ENCODE measurements around the gene ITPR2. TPM values are rescaled to one million over a fixed set of nuclear protein-coding genes. Genes with fewer than 3 reads are reported as not detected.
"Not testable (repeated sequence)": the region's sequence is repeated elsewhere in the genome, so short reads cannot be mapped to it uniquely, and the experiment has no call there.

Gene ITPR2
- polyA plus RNA-seq, 10 donors = 3.3 to 5.7 (median 4.1) TPM

DNA sequence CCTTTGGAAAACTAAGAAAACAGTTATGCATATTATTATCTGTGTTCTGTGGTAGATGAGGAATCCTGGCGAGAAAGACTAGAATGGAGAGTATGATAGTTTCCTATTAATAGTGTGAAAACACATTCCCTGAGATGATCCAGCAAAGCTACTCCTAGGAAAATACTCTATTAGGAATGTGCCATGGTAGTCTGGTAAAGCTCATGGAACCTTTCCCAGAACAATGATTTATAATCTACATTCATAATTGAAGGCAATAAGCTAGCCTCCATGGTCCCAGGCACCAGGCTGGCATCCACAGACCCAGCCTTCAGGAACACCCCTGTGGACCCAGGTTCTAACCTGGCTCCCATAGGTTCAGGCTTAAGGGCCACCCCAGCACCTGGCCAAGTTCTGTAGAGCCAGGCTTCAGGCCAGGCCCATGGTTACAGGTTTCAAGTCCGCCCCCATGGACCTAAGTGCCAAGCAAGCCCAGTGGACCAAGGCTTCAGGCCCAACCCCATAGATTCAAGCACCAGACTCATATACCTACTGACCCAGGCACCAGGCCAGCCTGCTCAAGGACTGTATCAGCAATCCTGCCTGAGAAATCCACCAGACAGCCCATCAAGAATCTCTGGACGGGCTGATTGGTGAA lies 72.2 kb downstream of the ITPR2 start:
- DNase-seq = no peak

- not testable (repeated sequence) for DNase-seq
These were observed 77.6 kb downstream of the ITPR2 start for GRCh38 chr12:26755362-26755761.

GRCh38 chr12:26754148-26754547 lies 78.8 kb downstream of the ITPR2 start:
- no peak for DNase-seq

DNA sequence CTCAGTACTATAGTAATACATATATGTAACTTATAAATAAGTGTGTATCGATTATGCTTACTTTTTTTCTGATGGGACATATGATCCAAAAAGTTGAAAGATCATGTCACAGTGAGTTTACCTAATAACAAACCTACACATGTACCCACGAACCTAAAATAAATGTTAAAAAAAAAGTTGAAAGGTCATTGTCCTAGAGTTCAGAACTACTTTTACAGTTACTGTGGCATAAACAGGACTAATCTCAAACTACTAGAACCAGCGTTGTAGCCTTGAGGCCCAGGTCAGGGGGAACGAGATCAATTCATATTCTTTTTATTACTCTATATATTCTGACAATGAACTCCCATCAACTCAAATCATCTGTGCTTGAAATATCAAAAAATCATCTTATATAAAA lies 81.8 kb downstream of the ITPR2 start:
- no peak for DNase-seq

DNA sequence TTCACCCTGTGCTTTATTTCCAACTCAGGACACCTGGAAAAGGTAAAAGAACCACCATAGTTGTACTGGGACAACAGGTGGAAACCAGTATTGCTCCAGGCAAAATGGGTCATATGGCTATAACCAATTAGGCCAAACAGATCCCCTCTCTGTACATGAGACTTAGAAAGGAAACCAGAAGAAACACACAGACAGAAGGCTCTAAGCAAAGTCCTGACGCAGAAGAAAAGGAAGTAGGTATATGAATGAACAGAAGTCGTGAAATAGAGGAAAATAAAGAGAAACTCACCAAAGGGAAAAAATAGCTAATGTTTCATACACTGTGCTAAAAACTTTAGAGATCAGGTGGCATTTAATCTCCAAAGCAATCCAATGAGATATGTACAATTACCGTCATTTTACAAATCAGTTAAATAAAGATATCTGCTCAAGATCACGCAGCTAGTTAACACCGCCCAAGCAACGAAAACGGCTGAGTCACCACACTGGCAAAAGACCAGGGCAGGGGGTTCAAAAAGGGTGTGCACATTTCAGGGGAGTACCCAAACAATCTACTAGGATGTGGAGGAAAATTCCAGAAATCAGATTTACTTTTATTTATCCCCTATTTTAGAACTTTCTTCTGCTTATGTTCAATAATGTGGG lies 82.3 kb downstream of the ITPR2 start:
- no peak for DNase-seq

DNA sequence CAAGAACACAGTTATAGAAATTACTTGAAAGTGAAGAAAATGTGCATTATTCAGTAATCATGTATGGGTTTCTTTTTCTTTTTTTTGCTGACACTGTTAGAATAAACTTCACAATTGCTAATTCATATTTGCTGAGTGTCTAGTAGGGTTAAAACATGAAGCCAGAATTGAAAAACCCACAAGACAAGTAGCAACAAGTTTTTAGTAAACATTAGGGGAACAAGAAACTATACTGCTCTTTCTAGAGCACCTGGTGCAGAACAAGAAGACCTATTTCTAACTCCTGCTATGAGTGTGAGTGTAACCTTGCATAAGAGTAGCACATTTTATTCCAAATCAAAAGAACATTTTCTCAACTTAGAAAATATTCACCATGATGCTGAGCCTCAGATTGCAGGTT lies 83.2 kb downstream of the ITPR2 start:
- no peak for DNase-seq

- DNase-seq = peak in 1 of 3 donors; percentile 21
These were observed 84.1 kb downstream of the ITPR2 start for GRCh38 chr12:26748741-26749431.

DNA sequence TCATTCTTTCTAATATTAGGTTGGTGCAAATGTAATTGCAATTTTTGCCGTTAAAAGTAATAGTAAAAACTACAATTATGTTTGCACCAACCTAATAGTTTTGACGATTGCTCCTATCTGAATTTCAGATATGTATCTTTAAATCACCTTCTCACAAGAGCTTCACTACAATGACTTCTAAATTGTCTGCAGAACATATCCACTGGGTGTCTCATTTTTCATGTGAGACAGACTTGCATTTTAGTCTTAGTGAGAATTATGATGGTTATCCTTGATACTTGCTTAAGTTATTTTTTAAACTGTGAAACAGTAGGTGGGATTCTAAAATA lies 84.6 kb downstream of the ITPR2 start:
- DNase-seq = no peak

- DNase-seq = peak in 1 of 3 donors; percentile 51
These were observed 86.8 kb downstream of the ITPR2 start for GRCh38 chr12:26746121-26746714.

DNA sequence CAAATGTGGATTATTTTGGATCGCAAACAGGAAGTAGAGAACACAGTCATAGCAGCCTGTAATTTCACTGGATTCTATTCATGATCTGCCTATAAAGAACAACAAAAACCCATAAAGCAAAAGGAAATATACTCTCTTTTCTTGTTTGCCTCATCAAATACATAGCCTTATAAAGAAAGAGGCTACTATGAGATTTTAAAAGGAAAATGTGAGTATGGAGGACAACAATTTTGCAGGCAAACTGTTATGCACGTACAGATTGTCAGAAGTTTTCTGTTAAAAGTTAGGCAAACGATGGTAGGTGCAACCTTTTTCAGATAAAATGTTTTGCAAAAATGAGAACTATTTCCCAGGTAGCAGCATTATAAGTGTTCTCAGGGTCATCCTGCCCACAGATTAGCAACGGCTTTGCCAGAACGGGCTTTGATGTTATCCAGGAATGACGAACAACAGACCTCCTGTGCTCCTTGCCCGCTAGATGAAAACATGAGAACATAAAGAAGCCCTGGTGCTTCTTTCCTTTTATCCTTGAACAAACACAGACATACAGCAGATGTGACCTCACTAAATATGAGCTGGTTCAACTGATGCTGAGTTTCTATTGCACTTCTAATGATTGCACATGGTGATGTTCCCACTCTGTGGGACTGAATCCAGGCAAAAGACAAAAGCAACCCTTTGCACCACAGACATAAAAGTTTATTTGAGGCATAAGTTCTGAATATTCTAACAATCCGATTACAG lies 88.1 kb downstream of the ITPR2 start:
- DNase-seq = no peak

DNA sequence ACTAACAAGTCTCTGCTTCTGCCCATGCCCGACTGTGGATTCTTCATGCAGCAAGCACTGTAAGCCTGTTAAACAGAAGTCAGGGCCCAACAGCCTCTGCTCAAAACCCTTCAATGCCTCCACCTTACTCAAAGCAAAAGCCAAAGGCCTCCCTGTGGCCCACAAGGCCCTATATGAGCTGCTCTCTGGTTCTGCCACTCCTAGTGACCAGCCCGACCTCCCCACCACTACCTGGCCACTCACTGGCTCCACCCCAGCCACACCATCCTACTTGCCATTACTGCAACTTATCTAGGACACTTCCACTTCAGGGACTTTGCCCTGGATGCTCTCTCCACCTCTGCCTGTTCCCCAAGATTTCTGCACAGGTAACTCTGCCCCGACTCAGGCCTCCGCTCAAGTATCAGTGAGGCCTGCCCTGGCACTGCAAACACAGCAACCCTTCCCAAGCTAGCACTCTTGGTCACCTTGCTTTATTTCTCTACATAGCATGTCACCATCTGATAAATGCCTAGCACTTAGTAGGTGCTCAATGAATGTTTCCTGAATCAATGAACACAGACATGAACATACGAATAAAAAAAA lies 88.9 kb downstream of the ITPR2 start:
- DNase-seq = no peak

DNA sequence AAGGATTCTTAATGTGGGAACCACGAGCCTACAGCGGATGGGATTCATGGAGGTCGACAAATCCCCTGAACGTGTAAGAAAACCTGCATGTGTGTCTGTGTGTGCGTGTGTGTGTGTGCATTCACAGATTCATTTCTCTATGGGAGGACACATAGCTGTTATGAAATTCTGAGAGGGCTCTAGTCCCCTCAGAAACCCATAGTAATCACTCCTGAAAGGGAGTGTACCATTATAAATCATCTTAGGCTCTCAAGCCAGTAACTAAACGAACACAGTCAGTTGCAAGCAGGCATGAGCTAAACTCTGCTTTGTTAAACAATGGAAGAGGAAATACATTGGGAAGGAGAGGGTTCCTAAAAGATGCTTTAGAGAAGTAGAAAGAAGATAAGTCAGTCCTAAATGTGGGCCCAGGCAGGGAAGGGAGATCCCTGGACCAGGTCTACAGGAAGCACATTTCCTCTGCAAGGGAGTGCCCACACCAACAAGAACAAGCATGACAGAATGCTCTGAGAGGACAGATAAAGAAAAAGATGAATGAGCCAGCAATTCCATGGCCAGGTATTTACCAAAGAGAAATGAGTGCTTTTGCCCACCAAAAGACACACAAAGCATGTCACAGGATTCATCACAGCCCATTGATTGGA lies 91.3 kb downstream of the ITPR2 start:
- DNase-seq = no peak

GRCh38 chr12:26740991-26741390 lies 92.0 kb downstream of the ITPR2 start:
- DNase-seq = no peak

- DNase-seq = no peak
These were observed 92.6 kb downstream of the ITPR2 start for GRCh38 chr12:26740348-26740747.

DNA sequence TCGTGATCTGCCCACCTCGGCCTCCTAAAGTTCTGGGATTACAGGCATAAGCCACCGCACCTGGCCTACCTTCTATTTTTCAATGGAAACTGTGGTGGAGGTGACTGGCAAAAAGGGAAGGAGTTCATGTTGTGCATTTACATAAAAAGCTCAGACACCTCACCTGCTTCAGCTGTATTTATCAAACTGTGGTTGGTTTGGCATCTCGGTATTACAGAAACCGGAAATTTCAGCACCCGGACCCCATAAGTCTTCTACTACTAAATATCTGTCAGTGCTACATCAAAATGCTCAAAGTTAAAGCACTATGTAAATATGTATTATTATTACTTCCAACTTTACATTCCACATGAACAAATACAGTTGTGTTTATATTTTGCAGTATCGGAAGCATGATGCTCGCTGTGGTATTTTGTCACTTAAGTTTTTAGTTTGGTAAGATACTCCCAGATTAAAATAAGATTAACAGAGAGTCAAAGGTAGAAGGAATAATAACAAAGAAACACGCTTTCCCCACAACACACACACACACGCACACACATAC lies 95.4 kb downstream of the ITPR2 start:
- DNase-seq = no peak

DNA sequence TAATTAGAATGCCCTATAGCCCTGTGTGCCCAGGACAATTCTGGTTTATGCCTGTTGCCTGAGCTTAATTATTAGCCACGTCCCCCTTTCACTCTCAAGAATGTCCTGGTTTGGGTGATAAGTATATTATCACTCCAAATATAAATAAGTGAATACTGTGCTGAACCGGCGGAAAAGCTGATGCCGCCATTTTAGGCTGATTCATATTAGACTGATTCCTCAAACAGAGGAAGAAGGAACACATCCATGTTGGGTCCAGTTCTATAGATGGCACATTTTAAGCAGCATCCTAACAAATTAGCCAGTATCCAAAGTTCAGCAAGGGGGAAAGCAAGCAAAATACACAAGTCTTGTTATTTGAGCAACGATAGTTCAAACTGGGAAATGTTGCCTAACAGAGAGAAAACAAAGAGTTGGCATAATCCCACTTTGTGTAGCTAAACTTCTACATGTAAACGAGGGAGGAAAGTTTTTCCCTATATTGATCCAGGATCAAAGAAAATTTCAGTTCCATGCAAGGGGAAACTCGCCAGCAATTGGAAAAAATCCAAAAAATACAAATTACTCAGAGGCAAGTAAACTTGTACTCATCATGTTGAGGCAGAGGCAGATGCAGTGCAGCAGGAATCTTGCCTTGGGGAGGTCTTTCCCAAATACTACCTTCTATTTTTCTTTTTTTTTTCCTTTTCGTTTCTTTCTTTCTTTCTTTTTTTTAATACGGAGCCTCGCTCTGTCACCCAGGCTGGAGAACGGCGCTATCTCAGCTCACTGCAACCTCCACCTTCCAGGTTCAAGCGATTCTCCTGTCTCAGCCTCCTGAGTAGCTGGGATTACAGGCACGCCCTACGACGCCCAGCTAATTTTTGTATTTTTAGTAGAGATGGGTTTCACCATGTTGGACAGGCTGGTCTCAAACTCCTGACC lies 96.2 kb downstream of the ITPR2 start:
- DNase-seq = no peak

- no peak for DNase-seq
These were observed 97.8 kb downstream of the ITPR2 start for GRCh38 chr12:26735249-26735639.

DNA sequence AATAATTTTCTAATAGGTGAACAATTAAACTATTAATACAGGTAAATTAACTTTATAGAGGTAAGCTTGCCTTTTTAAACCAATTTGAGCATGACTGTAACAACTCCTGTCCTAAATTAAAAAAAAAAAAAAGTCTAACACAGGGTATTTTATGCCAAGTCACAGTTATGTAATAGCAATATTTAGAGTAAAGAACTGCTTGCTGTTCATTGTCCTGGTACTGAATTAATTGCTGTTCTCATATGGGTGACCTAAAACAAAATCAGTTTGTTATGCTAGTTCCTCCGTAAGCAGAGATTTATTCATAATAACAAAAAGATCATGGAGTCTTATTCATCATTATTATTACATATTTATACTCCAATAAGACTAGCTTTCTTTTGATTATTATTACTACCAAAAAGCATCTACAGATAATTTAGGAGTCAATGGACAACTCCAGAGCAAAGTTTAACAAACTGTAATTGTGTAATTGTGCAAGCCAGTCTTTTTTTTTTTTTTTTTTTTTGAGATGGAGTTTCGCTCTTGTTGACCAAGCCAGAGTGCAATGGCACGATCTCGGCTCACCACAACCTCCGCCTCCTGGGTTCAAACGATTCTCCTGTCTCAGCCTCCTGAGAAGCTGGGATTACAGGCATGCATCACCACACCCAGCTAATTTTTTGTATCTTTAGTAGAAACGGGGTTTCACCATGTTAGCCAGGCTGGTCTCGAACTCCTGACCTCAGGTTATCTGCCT lies 98.3 kb downstream of the ITPR2 start:
- no peak for DNase-seq

Measured in muscle of back (tissue), 11 donors.